ENCODE measurements around the gene SSC5D. TPM values are rescaled to one million over a fixed set of nuclear protein-coding genes. Genes with fewer than 3 reads are reported as not detected.

SSC5D gene
- polyA plus RNA-seq, 1 of the 3 experiments (the other 2 are of a cell fraction): 4.9 TPM

GRCh38 chr19:55526216-55527196 is 38.3 kb downstream of the SSC5D start:
- no peak overlapping the region; a peak in 1 of 4 replicates for H3K27ac ChIP-seq (ENCODE audit: low read depth in 2 of 2, low read length in 1 of 2)
- no peak overlapping the region for H2AFZ ChIP-seq (ENCODE audit: low read depth)
- WGBS (ENCODE audit: low lambda C conversion rate): 52% methylated on average over 20 of the region's 35 CpGs
- H3K4me2 ChIP-seq: no peak overlapping the region
- no peak overlapping the region for H3K4me3 ChIP-seq (ENCODE audit: low read depth in 2 of 2, low read length in 1 of 2)
- no peaks in the 10 kb centered on the region for H3K9me2 ChIP-seq
- H3F3A ChIP-seq (replicated peaks; ENCODE audit: insufficient read depth): no peaks in the 10 kb centered on the region
- H3K36me3 ChIP-seq (replicated peaks in 1 of 2; ENCODE audit: control insufficient read depth in 1 of 2, insufficient read depth in 2 of 2, low read length in 1 of 2): no peaks in the 10 kb centered on the region
- CTCF ChIA-PET: interaction anchor here (0.6 to 1.5 kb wide), 5 partner anchors 10 to 107 kb away, joined by 4 to 7 read pairs (median 6); partner anchors contain the start of gene ZNF865
- no peaks in the 10 kb centered on the region for H3K9me3 ChIP-seq
- H3K79me2 ChIP-seq (ENCODE audit: insufficient read depth): no peaks in the 10 kb centered on the region
- peak; percentile 57 for DNase-seq
- no peaks in the 10 kb centered on the region for H4K20me1 ChIP-seq (ENCODE audit: insufficient read depth)
- H3K27me3 ChIP-seq (ENCODE audit: insufficient read depth): no peaks in the 10 kb centered on the region
- POLR2A ChIA-PET: interaction anchor here (0.6 to 0.9 kb wide), 2 partner anchors 49 to 73 kb away, joined by 3 to 5 read pairs; partner anchors contain the start of gene FIZ1
- H3K9ac ChIP-seq: no peak overlapping the region
- TF ChIP-seq YY1 (IDR thresholded peaks at IDR 0.05; ENCODE audit: low read depth) (no peak), CTCF (IDR thresholded peaks at IDR 0.05) (no peak), NFIC (IDR thresholded peaks at IDR 0.05; ENCODE audit: borderline replicate concordance) (no peak; the same call in 1 of the 2 replicates), EZH2phosphoT487 (IDR thresholded peaks at IDR 0.05; ENCODE audit: borderline replicate concordance, low read depth) (no peak), IRF3 (IDR thresholded peaks at IDR 0.05; ENCODE audit: low read depth, low read length) (no peak)
- peaks cover 0 to 38% of the 10 kb centered on the region in 2 experiments; a peak in 1 of 4 replicates for H3K4me1 ChIP-seq (ENCODE audit: control insufficient read depth in 1 of 2, insufficient read depth in 2 of 2, low read depth in 1 of 2, low read length in 1 of 2)

GRCh38 chr19:55527197-55528029 is 39.2 kb downstream of the SSC5D start:
- ChIA-PET POLR2A (interaction anchor here (0.9 kb wide), 1 partner anchor 72 kb away, joined by 5 read pairs; the partner anchor contains the start of gene FIZ1), CTCF (interaction anchor here (0.7 to 1.5 kb wide), 3 partner anchors 13 to 106 kb away, joined by 3 to 6 read pairs (median 5); no protein-coding TSS in a partner anchor)
- 66% methylated on average over 22 of the region's 22 CpGs for WGBS (ENCODE audit: low lambda C conversion rate)
- Histone ChIP-seq H3K4me2 (no peak overlapping the region), H3K27ac (ENCODE audit: low read depth in 2 of 2, low read length in 1 of 2) (no peak overlapping the region; a peak in 1 of 4 replicates), H3K27me3 (ENCODE audit: insufficient read depth) (no peaks in the 10 kb centered on the region), H3K4me3 (ENCODE audit: low read depth in 2 of 2, low read length in 1 of 2) (no peak overlapping the region), H3K9me2 (no peaks in the 10 kb centered on the region), H3K9me3 (no peaks in the 10 kb centered on the region), H3K79me2 (ENCODE audit: insufficient read depth) (no peaks in the 10 kb centered on the region), H3K4me1 (ENCODE audit: control insufficient read depth in 1 of 2, insufficient read depth in 2 of 2, low read depth in 1 of 2, low read length in 1 of 2) (peaks cover 0 to 31% of the 10 kb centered on the region in 2 experiments; a peak in 1 of 4 replicates), H3K36me3 (replicated peaks in 1 of 2; ENCODE audit: control insufficient read depth in 1 of 2, insufficient read depth in 2 of 2, low read length in 1 of 2) (no peaks in the 10 kb centered on the region), H4K20me1 (ENCODE audit: insufficient read depth) (no peaks in the 10 kb centered on the region), H3F3A (replicated peaks; ENCODE audit: insufficient read depth) (no peaks in the 10 kb centered on the region), H2AFZ (ENCODE audit: low read depth) (no peak overlapping the region), H3K9ac (no peak overlapping the region)
- no peak for DNase-seq
- TF ChIP-seq GABPA (IDR thresholded peaks at IDR 0.05; ENCODE audit: low read depth) (no peak), EZH2phosphoT487 (IDR thresholded peaks at IDR 0.05; ENCODE audit: borderline replicate concordance, low read depth) (no peak), JUND (IDR thresholded peaks at IDR 0.05) (no peak), CTCF (IDR thresholded peaks at IDR 0.05) (no peak), PBX3 (IDR thresholded peaks at IDR 0.05) (no peak), SMC3 (IDR thresholded peaks at IDR 0.05; ENCODE audit: low read depth, low read length) (no peak), IRF3 (IDR thresholded peaks at IDR 0.05; ENCODE audit: low read depth, low read length) (no peak), CHD2 (IDR thresholded peaks at IDR 0.05; ENCODE audit: low read length, partially characterized antibody) (no peak), POLR2AphosphoS5 (IDR thresholded peaks at IDR 0.05; ENCODE audit: low read depth, low read length) (no peak), EP300 (IDR thresholded peaks at IDR 0.05; ENCODE audit: borderline replicate concordance in 1 of 2, low read depth in 1 of 2, low read length in 1 of 2) (no peak), TCF12 (IDR thresholded peaks at IDR 0.05) (no peak), RAD21 (IDR thresholded peaks at IDR 0.05; ENCODE audit: low read length) (no peak), TEAD4 (IDR thresholded peaks at IDR 0.05; ENCODE audit: borderline replicate concordance, insufficient read depth) (no peak)
